IMR-90 (cell line): ENCODE results near the gene MAPK1. TPM values are rescaled to one million over a fixed set of nuclear protein-coding genes. Genes with fewer than 3 reads are reported as not detected.
"Not testable (repeated sequence)": the region's sequence is repeated elsewhere in the genome, so short reads cannot be mapped to it uniquely, and the experiment has no call there.

Experiments
- ATAC-seq: fragments of 200-7000 bp; cut with Tn5 transposase; 2 replicates; pipeline ENCODE4 v1.9.1; 2020; ENCODE audit warnings: low read depth, mild to moderate bottlenecking, moderate library complexity
- BruUV-seq: library from RNA; stranded (reverse); fragments of 400-500 nt; replicated peaks from 2 replicates; lab custom pipeline; 2021; lab: Mats Ljungman, UMichigan
- CTCF ChIA-PET: fragments of 300-600 bp; formaldehyde crosslinking; extraction: SDS; loops from one replicate; lab custom pipeline; 2021; ENCODE audit warnings: antibody characterized with exemption; lab: Yijun Ruan, JAX
- POLR2A ChIA-PET: fragments of 300-600 bp; sonication (Branson Sonifier 250); formaldehyde crosslinking; loops from one replicate; lab custom pipeline; 2022; ENCODE audit warnings: antibody characterized with exemption; ENCODE audit not compliant: unreplicated experiment; lab: Charles Lee
- DNase-seq: peaks from one replicate; pipeline ENCODE4 v3.0.0; 2013
- H2AFZ ChIP-seq: replicated peaks from 2 replicates; pipeline ENCODE3; 2013; ENCODE audit warnings: low read length, mild to moderate bottlenecking; ENCODE audit not compliant: poor library complexity
- H2AK5ac ChIP-seq: 2 replicates; pipeline ENCODE4 v1.6.1; 2013; ENCODE audit warnings: low read depth, low read length, inconsistent platforms
- H2AK9ac ChIP-seq: replicated peaks from 2 replicates; pipeline ENCODE3; 2013; ENCODE audit warnings: mild to moderate bottlenecking, low read depth, low read length, moderate library complexity; ENCODE audit not compliant: poor library complexity
- H2BK120ac ChIP-seq: 2 replicates; pipeline ENCODE4 v1.6.1; 2013; ENCODE audit warnings: low read depth, low read length, inconsistent platforms
- H2BK15ac ChIP-seq: 3 replicates; pipeline ENCODE4 v1.6.1; 2013; ENCODE audit warnings: low read depth, low read length, inconsistent platforms
- H2BK20ac ChIP-seq: 2 replicates; pipeline ENCODE4 v1.6.1; 2013; ENCODE audit warnings: low read depth, mild to moderate bottlenecking, inconsistent platforms, low read length, moderate library complexity
- H2BK5ac ChIP-seq: 2 replicates; pipeline ENCODE4 v1.6.1; 2013; ENCODE audit warnings: mild to moderate bottlenecking, low read depth, low read length, inconsistent platforms; ENCODE audit not compliant: poor library complexity, severe bottlenecking
- H3K14ac ChIP-seq: replicated peaks from 2 replicates; pipeline ENCODE4 v1.6.1; 2013; ENCODE audit warnings: low read depth, low read length, inconsistent platforms
- H3K18ac ChIP-seq: 2 replicates; pipeline ENCODE4 v1.6.1; 2013; ENCODE audit warnings: low read depth, low read length, control low read depth
- H3K23ac ChIP-seq: 2 replicates; pipeline ENCODE4 v1.6.1; 2013; ENCODE audit warnings: low read depth, low read length, inconsistent platforms
- H3K27ac ChIP-seq: 2 replicates; pipeline ENCODE4 v1.5.1; 2013; ENCODE audit warnings: mild to moderate bottlenecking, control low read depth, low read length; ENCODE audit not compliant: insufficient read depth
- H3K27me3 ChIP-seq: 2 replicates; pipeline ENCODE4 v1.6.1; 2013; ENCODE audit warnings: low read length; ENCODE audit not compliant: control insufficient read depth, insufficient read depth
- H3K36me3 ChIP-seq: 2 replicates; pipeline ENCODE4 v1.6.1; 2013; ENCODE audit warnings: low read length, mixed read lengths; ENCODE audit not compliant: control insufficient read depth, insufficient read depth
- H3K4ac ChIP-seq: 2 replicates; pipeline ENCODE4 v1.6.1; 2013; ENCODE audit warnings: low read depth, low read length, inconsistent platforms
- H3K4me1 ChIP-seq: 2 replicates; pipeline ENCODE4 v1.6.1; 2013; ENCODE audit warnings: low read length, mixed read lengths; ENCODE audit not compliant: control insufficient read depth, insufficient read depth
- H3K4me2 ChIP-seq: 2 replicates; pipeline ENCODE4 v1.6.1; 2013; ENCODE audit warnings: low read depth, mild to moderate bottlenecking, control low read depth, low read length, moderate library complexity
- H3K4me3 ChIP-seq: 2 replicates; pipeline ENCODE4 v1.5.1; 2013; ENCODE audit warnings: low read depth, mild to moderate bottlenecking, control low read depth, low read length, moderate library complexity; ENCODE audit not compliant: insufficient read depth
- H3K56ac ChIP-seq: 2 replicates; pipeline ENCODE4 v1.6.1; 2013; ENCODE audit warnings: low read length, inconsistent platforms; ENCODE audit not compliant: insufficient read depth; ENCODE audit errors: extremely low read depth
- H3K79me1 ChIP-seq, 2 experiments: 2 replicates each; pipeline ENCODE4 v1.6.1; 2013; ENCODE audit warnings: low read length in 2 of 2, inconsistent platforms in 1 of 2, low read depth in 1 of 2
- H3K9ac ChIP-seq: 2 replicates; pipeline ENCODE4 v1.6.1; 2013; ENCODE audit warnings: low read depth, low read length, control low read depth
- H3K9me1 ChIP-seq: 2 replicates; pipeline ENCODE4 v1.6.1; 2013; ENCODE audit warnings: low read length, inconsistent platforms; ENCODE audit not compliant: insufficient read depth
- H3K9me3 ChIP-seq: 2 replicates; pipeline ENCODE4 v1.6.1; 2013; ENCODE audit warnings: low read length; ENCODE audit not compliant: control insufficient read depth, insufficient read depth
- H4K20me1 ChIP-seq: 2 replicates; pipeline ENCODE4 v1.6.1; 2013; ENCODE audit warnings: low read length, inconsistent platforms; ENCODE audit not compliant: insufficient read depth
- H4K5ac ChIP-seq: 2 replicates; pipeline ENCODE4 v1.6.1; 2013; ENCODE audit warnings: mild to moderate bottlenecking, low read depth, low read length, control low read depth
- H4K8ac ChIP-seq, 2 experiments: 2 replicates each; pipeline ENCODE4 v1.6.1; 2013; ENCODE audit warnings: low read depth in 2 of 2, low read length in 2 of 2, control low read depth in 1 of 2, inconsistent platforms in 1 of 2
- H4K91ac ChIP-seq: 2 replicates; pipeline ENCODE4 v1.6.1; 2013; ENCODE audit warnings: low read depth, low read length, inconsistent platforms; ENCODE audit not compliant: insufficient read depth
- WGBS, 2 experiments: methylation state at CpG; one replicate each; pipeline versions ENCODE4 v1.1.5 to v1.1.7; 2013; ENCODE audit warnings: missing lambda C conversion rate in 2 of 2; ENCODE audit not compliant: insufficient read length in 1 of 2; ENCODE audit errors: extremely low coverage in 2 of 2; 5-methylcytosine and 5-hydroxymethylcytosine counted together
- dilution Hi-C: fragments of 300-500 bp; cut with HindIII; formaldehyde crosslinking; loops from one replicate; pipeline ENCODE4 v1.14.3; 2018; ENCODE audit warnings: low sequenced_read_pairs; ENCODE audit not compliant: unreplicated experiment
- in situ Hi-C: fragments of 300-500 bp; cut with MboI; formaldehyde crosslinking; loops from 3 replicates; pipeline ENCODE4 v1.14.3; 2019; ENCODE audit warnings: low sequenced_read_pairs, inconsistent platforms, mixed read lengths
- intact Hi-C: fragments of 100-400 bp; cut with micrococcal nuclease; formaldehyde crosslinking; loops from 2 replicates; pipeline ENCODE4 v1.10.0; 2022
- polyA plus RNA-seq, 3 experiments: library from polyadenylated mRNA; depleted of rRNA; stranded (reverse); fragments of >200 nt; gene quantifications; 2 replicates each; pipeline ENCODE4 v1.2.3, GENCODE V29; 2012; ENCODE audit warnings: low replicate concordance in 1 of 3
- total RNA-seq: library from RNA; depleted of rRNA; stranded (reverse); fragments of >200 nt; gene quantifications from 2 replicates; pipeline ENCODE4 v1.2.3, GENCODE V29; 2012

MAPK1 gene
- total and polyA plus RNA-seq, 2 of the 4 experiments (the other 2 are of a cell fraction) = 41.0 to 51.3 TPM

GRCh38 chr22:21905234-21905633 lies 37.8 kb upstream of the MAPK1 start:
- H3K9me3 ChIP-seq, DNase-seq, dilution Hi-C loops, H2BK20ac ChIP-seq, H3K4ac ChIP-seq, intact Hi-C loops, H2AK9ac ChIP-seq, H4K20me1 ChIP-seq, H2BK5ac ChIP-seq, H3K4me2 ChIP-seq, H2AFZ ChIP-seq, H3K4me3 ChIP-seq, H4K91ac ChIP-seq, ATAC-seq, in situ Hi-C loops, POLR2A ChIA-PET, H3K18ac ChIP-seq, H3K27me3 ChIP-seq, BruUV-seq, H4K8ac ChIP-seq, H2AK5ac ChIP-seq, H3K56ac ChIP-seq, H3K36me3 ChIP-seq, H3K23ac ChIP-seq, H3K14ac ChIP-seq, H2BK15ac ChIP-seq, H3K4me1 ChIP-seq, H3K27ac ChIP-seq, H4K5ac ChIP-seq, H3K9ac ChIP-seq, H2BK120ac ChIP-seq, H3K9me1 ChIP-seq, H3K79me1 ChIP-seq: not testable (repeated sequence)
- CTCF ChIA-PET = interaction anchor here (0.7 kb wide), 1 partner anchor 136 kb away, joined by 4 read pairs; no protein-coding TSS in a partner anchor
- 84% methylated on average over 4 of the region's 11 CpGs; no CpG with 5 or more reads in 1 of the 2 experiments for WGBS, 2 experiments
